AG10803 (cell line): Measurements from ENCODE around the gene IL10RB.

Source experiments
- DNase-seq: peaks from one replicate; pipeline ENCODE4 v3.0.0; 2010; ENCODE audit warnings: low read depth
- H3K4me3 ChIP-seq: 2 replicates; pipeline ENCODE4 v1.5.1; 2011; ENCODE audit warnings: mild to moderate bottlenecking, low read length, control low read depth
- TF ChIP-seq, protein P1 (sequence below): conservative IDR thresholded peaks from 2 replicates; pipeline ENCODE4 v1.5.1; 2011; ENCODE audit warnings: mild to moderate bottlenecking, low read length, control low read depth, inconsistent platforms

IL10RB gene

DNA sequence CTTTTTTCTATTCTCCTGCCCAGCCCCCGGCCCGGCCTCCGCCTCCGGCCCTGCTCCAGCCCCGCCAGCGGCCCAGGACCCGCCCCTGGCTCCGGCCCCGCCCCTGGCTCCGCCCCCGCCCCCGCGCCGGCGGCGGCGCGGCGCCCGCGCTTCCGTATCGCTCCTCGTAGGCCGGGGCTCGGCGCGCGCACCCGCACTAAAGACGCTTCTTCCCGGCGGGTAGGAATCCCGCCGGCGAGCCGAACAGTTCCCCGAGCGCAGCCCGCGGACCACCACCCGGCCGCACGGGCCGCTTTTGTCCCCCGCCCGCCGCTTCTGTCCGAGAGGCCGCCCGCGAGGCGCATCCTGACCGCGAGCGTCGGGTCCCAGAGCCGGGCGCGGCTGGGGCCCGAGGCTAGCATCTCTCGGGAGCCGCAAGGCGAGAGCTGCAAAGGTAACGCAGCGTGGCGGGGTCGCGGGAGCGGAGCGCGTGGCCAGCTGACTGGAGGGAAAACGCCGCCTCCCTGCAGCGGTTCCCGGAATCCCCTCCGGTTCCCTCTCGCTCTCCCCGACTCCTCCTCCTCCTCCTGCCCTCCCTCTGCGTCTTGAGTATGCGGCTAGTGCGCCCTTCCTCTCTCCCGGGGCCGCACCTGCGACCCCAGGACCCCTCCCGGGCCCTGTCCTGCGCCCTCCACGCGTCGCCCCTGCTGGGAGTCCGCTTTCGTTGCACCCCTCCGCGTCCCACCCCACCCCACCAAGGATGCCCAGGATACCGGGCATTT, 36.2 kb upstream of the IL10RB start, which contains the start of gene IFNAR2:
Gene IFNAR2, plus strand, starts transcription at position 155 of the 761 bp plus-strand sequence. CDS start 11,985 bp downstream, outside the sequence.
- peak; percentile 42 for DNase-seq
- H3K4me3 ChIP-seq: peak within 1 kb of the TSS; percentile 88
- TF ChIP-seq, protein P1, sequence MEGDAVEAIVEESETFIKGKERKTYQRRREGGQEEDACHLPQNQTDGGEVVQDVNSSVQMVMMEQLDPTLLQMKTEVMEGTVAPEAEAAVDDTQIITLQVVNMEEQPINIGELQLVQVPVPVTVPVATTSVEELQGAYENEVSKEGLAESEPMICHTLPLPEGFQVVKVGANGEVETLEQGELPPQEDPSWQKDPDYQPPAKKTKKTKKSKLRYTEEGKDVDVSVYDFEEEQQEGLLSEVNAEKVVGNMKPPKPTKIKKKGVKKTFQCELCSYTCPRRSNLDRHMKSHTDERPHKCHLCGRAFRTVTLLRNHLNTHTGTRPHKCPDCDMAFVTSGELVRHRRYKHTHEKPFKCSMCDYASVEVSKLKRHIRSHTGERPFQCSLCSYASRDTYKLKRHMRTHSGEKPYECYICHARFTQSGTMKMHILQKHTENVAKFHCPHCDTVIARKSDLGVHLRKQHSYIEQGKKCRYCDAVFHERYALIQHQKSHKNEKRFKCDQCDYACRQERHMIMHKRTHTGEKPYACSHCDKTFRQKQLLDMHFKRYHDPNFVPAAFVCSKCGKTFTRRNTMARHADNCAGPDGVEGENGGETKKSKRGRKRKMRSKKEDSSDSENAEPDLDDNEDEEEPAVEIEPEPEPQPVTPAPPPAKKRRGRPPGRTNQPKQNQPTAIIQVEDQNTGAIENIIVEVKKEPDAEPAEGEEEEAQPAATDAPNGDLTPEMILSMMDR: no peak

DNA sequence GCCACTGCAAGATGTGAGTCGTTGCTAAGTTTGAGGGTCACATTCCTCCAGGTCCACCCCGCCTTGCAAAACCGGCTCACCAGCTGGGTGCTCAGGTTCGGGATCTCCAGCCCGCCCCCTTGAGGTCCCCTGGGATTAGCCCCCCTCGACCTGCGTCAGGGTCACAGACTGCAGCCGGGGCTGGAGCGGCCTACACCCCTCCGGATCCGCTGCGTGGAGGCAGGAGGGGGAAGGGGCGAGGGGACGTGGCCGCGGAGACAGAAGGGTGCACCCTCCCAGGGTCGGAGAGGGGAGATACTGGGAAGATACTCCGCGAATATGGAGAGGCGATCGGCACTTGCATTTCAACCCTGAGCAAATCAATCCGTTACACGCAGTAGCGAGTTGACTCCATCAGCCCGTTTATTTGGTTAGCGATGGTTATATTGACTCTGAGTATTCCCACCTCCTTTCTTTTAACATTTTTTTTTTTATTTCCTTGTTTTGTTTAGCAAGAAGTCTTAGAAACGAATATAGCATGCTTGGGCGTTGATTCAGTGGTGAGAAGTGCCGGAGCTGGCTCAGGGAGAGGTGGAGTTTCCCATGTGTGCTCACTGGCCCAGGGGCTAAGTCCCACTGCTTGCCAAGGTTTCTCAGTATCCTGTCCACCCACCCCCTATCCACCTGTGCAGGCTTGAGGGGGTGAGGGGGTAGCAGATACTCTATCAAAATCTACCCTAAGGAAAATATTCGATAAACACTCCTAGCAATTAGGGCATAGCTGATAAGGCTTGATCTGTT, 35.4 kb upstream of the IL10RB start:
- peak overlapping the region; percentile 88 for H3K4me3 ChIP-seq
- peak; percentile 61 for DNase-seq
- TF ChIP-seq, protein P1: 0 out of 2 replicates have a peak, but pooled peaks have one; percentile 9

- H3K4me3 ChIP-seq: no peak overlapping the region
- TF ChIP-seq, protein P1: no peak
- no peak for DNase-seq
Observed at GRCh38 chr21:33231526-33231925, 34.6 kb upstream of the IL10RB start.

DNA sequence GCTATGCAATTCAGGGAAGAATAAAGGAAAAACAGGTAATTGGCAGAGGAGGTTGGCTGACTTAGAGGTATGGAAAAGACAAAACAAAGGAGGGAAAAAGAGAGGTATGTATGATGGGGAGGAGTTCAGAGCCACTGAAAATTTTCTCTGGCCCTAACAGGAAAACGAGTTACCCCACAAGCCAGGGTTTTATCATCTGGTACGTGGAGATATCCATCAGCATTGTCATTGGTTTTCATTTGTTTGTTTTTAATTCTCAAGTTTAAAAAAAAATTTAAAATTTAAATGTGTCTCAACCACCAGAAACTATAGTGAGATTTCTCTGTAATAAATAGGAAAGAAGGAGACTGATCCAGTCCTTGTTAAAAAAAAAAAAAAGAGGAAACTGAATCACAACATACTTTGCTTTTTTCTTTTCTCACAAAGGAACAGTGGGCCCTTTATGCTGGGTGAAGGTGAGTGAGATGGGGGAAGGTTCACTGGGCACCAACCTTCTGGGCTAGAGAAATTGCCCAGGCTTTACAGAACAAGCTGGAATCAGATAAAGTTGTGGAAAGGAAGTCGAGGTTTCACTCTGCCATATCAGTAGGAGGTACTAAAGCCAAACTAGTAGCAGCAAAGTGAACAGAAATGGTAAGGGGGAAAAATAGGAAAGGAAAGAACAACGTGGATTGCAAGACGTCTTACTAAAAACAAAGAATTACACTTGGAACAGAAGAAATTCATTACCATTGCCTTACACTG, 33.7 kb upstream of the IL10RB start:
- TF ChIP-seq, protein P1: no peak
- H3K4me3 ChIP-seq: no peak overlapping the region
- no peak for DNase-seq

GRCh38 chr21:33234635-33235520, 31.3 kb upstream of the IL10RB start:
- TF ChIP-seq, protein P1: no peak
- DNase-seq: no peak
- no peak overlapping the region for H3K4me3 ChIP-seq

GRCh38 chr21:33236013-33236686, 30.0 kb upstream of the IL10RB start:
- TF ChIP-seq, protein P1: no peak
- DNase-seq: no peak
- no peak overlapping the region for H3K4me3 ChIP-seq
